Activated CD8-positive, alpha-beta memory T cell treated with anti-CD3 and anti-CD28 coated beads, Interleukin-2, amount 50 U/mL, for 24 hours (primary cell): Measurements from ENCODE around the gene ATP8A2.

Experiments
- DNase-seq: peaks from one replicate; pipeline ENCODE4 v3.0.0-alpha.2; 2020; ENCODE audit errors: extremely low read depth

ATP8A2 gene

DNA sequence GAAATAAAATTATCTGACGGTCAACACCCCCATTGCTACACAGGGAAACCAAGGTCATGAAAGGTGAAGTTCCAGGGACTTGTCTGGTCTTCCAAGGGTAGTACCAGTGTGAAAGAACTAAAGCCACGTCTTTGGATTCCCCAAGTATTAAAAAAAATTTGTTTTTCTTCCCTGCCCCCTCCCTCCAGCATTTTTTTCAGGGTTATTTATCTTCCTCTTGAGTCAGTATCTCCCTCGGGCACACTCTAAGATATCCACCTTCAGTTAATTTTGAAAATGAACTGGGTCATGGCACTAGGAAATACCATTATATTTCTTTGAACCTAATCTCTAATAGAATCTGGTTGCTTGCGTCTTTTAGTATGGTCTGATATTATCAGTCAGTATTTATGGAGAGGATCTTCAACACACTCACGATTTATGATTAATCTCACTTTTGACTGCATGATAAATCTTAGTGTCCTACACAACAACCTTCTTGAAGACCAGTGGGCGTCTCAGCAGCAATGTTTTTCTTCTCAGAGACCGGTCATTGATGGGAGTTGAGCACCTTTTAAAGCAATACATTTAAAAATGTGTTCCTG lies 9.1 kb downstream of the ATP8A2 start:
- DNase-seq: no peak

DNA sequence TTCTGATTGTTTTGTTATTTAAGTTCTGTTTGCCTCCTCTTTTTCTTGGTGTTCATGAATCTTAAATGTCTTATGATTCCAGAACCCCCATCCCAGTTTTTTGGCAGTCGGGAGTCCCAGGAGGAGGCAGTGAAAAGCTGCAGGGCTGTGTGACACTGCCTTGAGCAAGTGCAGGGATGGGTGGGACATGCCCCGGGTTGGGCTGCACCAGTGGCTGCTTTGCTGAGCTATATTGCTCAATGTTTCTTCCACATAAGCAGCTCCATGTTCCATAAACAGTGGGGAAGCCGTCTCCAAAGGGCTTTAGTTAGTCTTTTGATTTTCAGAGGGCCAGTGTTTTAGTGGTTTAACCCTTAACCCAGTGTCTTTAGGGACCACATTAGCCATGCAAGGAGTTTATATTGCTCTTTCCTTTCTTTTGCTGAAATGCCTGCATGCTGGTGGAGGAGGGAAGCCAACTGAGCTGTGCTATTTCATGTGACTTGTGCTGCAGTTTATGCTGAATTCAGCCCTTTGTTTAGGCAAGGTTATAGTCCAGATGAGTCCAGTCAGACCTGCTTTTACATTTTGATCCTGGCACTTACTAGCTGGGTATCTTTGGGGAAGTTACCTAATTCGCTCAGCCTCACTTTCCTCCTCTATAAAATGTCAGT lies 13.1 kb downstream of the ATP8A2 start:
- no peak for DNase-seq

DNA sequence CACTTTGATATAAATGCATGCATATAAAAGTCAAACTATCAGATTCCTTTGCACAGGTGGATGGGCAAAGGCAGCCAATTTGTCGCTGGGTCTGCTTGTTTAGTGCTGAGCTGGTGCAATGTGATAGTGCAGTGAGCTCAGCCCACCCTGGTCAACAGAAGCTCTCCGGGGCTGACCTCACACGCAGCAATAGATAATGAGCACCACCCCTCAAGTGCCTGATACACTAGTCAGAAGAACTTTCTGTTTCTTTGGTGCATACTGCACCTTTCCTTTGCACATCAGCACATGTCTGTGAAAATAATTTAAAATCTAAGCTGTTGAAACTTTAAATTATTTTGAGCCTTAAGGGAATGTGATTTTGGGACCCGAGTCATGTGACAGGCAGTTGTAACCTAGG lies 20.2 kb downstream of the ATP8A2 start:
- DNase-seq: no peak

DNA sequence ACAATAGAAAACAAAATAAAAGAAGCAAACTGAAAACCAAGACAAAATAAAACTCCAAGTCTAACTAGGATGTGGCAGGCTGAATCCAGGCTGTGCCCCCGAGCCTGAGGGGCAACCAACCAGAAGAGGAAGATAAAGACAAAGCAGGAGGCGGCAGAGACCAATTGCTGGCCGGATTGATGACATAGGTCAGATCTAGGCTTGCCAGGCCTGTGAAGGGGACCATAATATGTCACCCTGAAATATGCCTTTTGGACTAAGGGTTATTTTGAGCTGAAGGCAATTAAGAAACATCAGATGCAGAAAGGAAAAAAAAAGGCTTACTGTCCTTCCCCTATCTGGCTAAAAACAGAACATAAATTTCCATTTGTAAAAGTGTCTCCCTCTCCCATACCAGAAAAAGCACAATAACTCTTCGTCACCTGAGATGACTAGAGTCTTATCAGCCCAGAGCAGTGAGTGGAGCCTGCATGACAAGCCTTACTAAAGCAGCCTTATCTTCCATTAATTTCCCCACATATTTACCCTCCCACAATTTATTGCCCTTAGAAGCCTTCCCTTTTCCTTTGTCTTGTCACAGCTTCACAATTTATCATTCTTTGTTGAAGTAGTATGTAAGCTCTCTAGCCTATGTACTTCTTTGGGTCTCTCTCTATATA lies 22.8 kb downstream of the ATP8A2 start:
- no peak for DNase-seq

DNA sequence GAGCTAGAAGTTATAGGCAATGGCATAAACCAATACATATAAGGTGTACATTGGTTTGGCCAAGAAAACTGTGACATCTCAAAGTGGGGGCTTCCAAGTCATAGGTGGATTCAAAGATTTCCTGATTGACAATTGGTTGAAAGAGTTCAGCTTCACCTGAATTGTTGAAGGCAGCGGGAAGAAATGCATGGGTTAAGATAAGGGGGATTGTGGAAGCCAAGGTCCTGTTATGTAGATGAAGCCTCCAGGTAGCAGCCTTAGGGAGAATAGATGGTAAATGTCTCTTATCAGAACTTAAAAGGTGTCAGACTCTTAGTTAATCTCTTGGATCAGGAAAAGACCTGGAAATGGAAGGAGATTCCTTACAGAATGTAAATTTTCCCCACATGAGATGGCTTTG lies 26.0 kb downstream of the ATP8A2 start:
- no peak for DNase-seq

DNA sequence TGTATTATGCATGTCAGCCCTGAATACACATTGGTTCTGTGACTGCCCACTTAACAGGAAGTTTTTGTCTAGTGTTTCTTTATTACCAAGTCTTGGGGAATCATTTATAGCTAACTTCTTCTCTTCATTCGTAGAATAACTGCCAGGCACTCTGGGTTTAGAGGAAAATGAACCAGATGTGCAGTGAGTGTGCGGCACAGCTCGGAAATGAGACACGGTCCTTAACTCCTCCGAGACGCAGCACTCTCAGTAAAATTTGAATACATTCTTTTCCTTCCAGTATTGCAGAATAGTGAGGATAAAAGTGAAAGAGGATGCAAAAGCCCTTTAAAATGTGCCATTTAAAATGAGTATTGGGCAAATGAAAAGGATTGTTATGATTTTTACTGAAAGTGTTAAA lies 29.2 kb downstream of the ATP8A2 start:
- no peak for DNase-seq

DNA sequence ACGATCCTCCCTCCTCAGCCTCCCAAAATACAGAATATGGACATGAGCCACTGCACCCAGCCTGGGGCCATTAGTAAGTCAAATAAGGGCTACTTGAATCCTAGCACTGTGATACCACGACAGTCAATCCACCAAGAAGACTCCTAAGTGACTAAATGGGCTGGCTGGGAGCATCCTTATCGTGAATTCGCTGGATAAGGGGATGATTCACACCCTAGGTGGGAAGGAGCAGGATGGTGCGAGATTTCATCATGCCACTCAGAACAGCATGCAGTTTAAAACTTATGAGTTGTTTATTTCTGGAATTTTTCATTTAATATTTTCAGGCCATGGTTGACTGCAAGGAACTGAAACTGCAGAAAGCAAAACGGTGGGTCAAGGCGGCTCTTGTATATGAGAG lies 30.2 kb downstream of the ATP8A2 start:
- DNase-seq: no peak

DNA sequence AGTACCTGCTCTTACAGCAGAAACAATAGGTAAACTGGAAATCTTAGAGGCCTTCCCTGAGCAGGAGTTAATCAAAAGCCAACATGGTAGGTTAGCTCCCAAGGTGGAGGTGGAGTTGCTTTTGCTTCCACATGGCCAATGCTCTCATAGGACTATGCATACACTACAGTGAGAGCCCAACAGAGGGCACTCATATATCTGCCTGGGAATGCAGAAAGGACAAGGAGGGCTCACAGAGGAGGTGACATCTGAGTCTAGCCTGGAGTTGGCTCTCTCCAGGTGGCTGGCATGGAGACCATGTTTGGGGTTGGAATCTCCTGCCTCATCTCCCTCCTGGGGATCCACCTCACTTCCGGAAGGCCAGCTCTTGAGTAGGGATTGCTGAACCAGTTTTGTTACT lies 34.6 kb downstream of the ATP8A2 start:
- no peak for DNase-seq

DNA sequence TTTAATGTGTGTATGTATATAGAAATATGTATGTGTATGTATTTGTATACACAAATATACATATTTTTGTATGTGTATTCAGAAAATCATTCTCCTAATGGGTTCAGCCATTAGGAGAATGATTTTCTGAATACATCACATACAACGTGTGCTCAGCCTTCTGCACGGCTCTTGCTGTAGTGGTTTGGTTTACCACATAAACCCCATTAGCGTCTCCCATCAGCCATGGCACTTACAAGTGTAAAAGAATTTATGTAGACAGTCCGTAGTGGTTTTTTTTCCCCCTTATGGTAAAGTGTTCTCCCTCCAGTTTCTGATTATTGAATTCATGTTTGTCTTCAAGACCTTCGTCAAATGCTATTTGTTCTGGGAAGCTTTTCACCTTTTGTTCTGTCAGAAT lies 38.2 kb downstream of the ATP8A2 start:
- no peak for DNase-seq

DNA sequence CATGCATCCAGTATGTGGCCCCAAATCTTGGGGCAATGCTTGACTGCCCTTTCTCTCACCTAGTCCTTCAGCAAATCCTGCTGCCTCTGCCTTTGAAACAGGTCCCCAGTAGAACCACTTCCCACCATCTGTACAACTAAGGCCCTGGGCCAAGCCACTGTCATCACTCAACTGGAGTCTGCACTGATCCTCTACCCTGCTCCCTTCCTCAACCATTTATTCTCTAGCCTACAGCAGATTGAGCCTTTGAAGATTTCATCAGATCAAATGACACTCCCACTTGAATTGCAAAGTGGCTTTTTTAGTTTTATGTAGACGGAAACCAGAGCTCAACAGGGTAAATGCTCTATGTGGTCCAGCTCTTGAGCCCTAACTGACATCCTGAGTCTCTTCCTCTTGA lies 43.5 kb downstream of the ATP8A2 start:
- no peak for DNase-seq

DNA sequence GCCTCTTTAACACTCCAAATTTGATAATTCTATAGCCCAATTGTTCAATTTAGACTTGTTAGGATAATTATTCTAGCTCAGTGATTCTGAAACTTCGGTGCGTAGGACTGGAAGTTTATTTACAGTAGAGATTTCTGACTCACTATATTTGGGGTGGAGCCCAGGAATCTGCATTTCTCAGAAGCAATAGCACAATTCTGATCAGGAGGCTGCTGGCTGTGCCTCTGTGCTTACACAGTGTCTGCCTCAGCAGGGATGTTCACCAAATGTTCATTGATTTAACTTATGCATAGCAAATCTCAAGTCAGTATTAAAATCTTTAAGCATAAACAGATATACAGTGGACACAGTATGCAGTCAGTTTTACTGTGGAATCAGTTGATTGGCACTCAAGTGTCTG lies 45.8 kb downstream of the ATP8A2 start:
- no peak for DNase-seq

DNA sequence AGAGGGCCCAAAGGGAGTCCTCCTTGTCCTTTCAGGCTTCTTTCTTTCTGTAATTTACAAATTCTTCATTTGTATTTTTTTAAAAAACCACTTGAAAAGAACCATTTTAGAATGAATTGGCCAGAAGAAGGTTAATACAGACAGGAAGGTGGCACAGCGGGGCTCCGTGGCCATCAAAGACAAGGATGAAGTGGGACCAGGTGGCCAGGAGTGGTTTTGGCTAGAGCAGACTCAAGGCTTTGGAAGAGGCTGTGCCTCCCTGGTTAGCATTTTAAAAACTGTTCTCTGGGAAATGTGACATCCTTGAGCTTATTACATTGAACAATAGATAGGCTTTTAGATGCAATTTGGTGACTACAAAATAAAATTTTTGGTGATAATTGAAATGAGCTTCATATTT lies 48.4 kb downstream of the ATP8A2 start:
- DNase-seq: no peak

DNA sequence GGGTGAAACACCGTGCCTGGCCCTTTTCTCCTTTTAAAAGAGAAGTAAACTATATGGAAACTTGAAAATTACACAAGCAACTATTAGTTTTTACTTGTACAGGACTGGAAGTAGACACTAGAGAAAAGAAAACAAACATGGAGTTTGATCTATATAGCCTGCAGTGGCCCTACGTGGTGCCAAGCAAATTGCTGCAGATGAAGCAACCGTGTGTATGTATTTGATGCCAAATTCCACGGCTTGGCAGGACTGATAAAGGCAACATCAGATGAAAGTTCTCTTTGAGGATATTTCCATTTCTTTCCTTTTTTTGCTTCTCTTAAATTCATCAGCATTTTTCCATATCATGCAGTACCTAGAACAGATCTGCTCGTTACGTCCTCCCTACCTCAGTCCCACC lies 49.8 kb downstream of the ATP8A2 start:
- no peak for DNase-seq

DNA sequence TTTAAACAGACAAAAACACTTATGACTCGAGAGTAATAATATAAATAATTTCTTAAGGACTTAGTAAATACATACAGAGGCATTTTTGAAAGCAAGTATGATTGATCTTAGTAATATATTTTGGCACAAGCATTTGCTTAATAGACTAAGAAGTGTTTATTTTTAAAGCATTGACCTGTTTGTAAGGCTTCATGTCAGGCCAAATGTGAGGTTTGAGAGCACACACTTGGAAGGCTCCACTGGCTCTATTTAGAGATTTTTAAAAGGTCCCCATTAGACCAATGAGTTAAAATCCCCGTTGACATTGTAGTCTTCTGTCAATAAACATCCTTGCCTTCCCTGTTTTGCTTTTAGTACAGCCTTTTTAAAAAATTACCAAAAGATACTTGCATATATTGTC lies 50.4 kb downstream of the ATP8A2 start:
- DNase-seq: no peak

DNA sequence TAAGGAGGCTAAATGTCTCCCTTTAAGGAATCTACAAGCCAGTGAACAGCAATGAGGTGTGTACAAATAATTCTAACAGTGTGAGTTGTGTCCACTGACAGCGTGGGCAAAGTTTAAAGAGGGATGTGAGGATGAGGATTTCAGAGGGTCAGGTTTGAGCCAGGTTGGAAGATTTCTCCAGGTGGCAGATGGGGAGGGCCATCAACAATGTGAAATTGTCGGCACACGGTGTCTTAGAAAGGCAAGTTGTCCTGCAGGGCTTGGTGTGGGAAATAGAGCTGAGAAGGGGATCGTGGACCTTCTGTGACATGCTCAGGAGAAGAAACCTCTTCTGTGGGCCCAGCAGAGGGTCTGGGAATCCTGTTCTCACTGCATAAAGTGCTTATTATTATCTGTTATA lies 52.1 kb downstream of the ATP8A2 start:
- DNase-seq: no peak

DNA sequence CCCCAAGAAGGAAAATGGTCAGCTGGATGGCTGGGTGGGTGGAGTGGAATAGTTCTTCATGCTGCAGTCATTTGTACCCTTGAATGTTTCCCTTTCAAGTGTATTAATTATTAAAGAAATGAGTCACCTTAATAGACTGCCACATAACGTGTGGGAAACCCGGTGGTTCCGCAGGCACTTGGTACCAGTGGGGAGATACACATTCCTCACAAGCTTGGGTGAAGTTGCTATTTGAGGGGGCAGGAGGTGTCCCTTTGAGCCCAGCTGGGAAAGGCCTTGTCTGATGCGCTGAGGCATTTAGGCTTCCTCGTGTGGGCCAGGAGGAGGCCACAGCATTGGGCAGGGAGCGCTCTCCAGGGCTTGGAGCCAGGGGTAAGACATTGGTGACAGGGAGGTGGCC lies 57.7 kb downstream of the ATP8A2 start:
- DNase-seq: no peak

DNA sequence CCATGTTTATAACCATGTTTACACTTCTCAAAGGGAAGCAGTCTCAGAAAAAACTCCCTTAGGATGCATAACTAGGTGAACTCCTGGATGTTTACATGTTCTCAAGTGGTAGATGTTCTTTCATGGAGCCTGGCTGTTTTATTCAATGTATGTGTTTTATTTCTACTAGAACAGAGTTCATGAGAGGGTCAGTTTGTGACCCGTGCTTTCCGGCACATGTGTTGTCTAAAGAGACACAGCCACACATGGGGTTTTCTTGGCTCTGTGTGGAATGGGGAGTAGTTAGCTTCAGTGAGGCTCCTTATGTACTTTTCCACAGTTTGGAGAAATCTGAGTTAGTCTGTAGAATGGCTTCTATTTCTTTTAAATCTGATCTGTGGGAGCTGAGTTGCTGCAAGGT lies 60.9 kb downstream of the ATP8A2 start:
- DNase-seq: no peak

DNA sequence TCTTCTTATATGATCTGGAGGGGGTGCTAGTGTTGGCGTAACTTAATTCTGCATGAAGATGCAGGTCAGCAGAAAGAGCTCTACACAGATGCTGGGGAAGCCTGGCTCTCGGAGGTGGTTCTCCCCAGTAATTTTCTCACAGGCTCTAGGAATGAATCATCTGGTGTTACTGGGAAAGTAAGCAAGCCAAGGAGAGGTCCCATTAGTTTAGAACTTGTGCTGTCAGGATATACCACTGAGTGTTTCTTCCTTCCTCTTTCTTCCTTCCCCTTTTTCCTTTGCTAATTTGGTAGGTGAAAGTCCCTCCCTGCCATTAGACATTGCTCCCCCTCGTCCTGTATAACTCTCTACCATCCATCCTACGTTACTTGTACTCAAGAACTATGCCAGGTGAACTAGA lies 68.3 kb downstream of the ATP8A2 start:
- DNase-seq: no peak

DNA sequence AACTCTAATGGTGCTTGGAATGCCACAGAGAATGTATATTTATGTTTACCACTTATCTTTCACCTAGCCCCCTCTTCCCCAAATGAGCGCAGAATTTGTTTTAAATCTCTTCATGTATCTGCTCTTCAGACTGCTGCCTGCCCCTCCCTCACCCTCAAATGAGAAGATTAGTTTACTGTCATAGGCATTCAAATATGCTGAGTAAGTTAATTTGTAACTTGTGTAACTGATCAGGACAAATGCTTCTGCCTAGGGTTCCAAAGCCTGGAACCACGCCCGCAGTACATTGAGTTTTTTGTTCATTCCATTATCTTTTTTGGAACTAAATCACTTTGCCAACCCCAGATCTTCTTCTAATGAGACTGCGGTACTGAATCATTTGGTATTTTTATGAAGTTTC lies 74.5 kb downstream of the ATP8A2 start:
- DNase-seq: no peak

DNA sequence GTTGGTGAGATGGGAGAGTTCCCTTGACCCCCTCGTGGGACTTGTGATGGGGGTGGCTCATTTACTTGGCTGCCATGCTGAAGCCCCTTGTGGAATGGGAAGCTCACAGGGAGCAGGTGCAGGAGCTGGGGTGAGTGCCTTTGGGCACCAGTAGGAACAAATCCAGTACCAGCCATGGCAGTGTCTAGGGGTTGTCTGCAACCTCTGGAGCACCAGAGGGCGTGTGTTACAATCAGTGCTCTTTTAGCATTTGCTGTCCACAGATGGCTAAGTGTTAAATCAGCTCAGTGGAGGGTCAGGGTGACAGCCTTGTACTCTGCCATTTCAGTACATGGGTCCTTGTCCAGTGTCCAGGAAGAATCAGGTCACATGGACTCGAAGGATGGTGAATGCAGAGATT lies 75.6 kb downstream of the ATP8A2 start:
- no peak for DNase-seq

DNA sequence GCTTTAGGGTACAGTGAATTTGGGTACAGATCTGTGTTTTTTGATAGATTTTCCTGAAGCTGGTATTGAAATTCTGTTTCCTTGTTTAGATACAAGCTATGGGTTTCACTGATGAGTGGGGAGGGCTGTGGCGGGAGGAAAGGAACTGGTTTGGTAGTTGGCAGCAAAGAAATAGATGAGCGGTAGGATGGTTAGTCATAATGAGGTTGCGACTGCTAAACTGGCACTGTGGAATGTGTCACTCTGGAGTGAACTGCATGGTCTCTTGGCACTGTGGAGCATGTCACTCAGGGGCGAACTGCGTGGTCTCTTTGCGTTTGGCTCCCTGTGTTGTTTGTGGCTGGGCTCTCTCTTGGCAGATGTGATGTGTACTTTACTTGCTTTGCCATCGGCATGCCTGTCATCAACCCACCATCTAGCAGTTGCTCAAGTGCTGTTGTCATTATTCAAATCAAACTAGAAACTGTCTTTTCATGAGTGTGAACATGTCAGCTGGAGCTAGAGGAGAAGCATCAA lies 82.1 kb downstream of the ATP8A2 start:
- DNase-seq: no peak

DNA sequence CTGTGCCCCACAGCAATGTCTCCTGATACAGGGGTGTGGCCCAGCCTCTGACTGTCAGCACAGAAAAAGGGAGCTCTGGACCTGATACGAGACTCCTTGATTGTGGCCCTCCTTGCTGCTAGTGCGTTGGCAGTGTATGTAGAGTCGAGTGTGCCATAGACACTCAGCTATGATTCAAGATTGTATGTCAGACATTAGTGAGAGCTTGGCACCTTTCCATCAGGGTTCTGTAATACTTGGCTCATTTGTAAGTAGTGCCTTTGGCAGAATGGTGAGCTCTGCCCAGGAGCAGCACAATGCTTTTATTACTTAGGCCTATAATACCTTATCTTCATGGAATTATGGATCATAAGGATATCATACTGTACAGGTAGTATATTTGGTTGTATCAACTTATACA lies 83.4 kb downstream of the ATP8A2 start:
- DNase-seq: no peak

DNA sequence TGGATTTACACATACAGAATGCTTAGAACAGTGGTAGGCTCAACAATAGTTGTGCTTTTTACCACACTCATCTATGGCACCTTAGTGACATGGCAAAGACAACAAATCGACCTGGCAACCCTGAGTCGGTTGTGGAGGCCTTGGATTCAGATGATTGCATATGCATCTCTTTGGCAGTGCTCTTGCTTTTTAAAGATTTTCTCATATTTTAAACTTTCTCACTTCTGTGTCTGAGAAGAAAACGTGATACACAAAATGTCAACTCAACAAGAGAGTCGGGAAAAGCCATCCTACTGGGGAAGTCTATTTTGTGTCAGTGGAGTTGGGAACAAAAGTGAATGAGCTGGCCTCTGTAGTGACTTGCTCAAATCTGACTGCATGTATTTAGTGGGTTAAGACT lies 85.8 kb downstream of the ATP8A2 start:
- no peak for DNase-seq
